ENCODE results near the gene GLI3.

The GLI3 gene

GRCh38 chr7:42099470-42100155 lies 137.4 kb downstream of the GLI3 start:
- Histone ChIP-seq H3K9me3 (ENCODE audit: control insufficient read depth, insufficient read depth, low read depth, low read length) (no peaks in the 10 kb centered on the region), H3K4me1 (ENCODE audit: control insufficient read depth, insufficient read depth, low read length) (peaks cover 16% of the 10 kb centered on the region), H3K27ac (ENCODE audit: extremely low read depth, low read depth, low read length) (no peak overlapping the region), H3K4me3 (ENCODE audit: low read depth, low read length) (no peak overlapping the region), H3K36me3 (ENCODE audit: control insufficient read depth in 2 of 2, insufficient read depth in 1 of 2, low read length in 2 of 2) (peaks cover 0 to 2% of the 10 kb centered on the region in 2 experiments; a peak in 1 of 3 replicates)
- CTCF ChIA-PET: interaction anchor here (0.6 kb wide), 1 partner anchor 123 kb away, joined by 3 read pairs; no protein-coding TSS in a partner anchor
- POLR2A ChIA-PET: no interaction called here
- peak; percentile 95 for TF ChIP-seq ZNF121 (tag by site-specific recombination; IDR thresholded peaks at IDR 0.05)
- TF ChIP-seq KLF1 (tag by site-specific recombination; IDR thresholded peaks at IDR 0.05): no peak

GRCh38 chr7:42099066-42099465 lies 137.9 kb downstream of the GLI3 start:
- CTCF ChIA-PET: interaction anchor here (1.1 kb wide), 1 partner anchor 122 kb away, joined by 5 read pairs; no protein-coding TSS in a partner anchor
- H3K4me3 ChIP-seq (ENCODE audit: low read depth, low read length): no peak overlapping the region
- peaks cover 0 to 2% of the 10 kb centered on the region in 2 experiments; a peak in 1 of 3 replicates for H3K36me3 ChIP-seq (ENCODE audit: control insufficient read depth in 2 of 2, insufficient read depth in 1 of 2, low read length in 2 of 2)
- TF ChIP-seq AEBP2 (tag by site-specific recombination; IDR thresholded peaks at IDR 0.05; ENCODE audit: borderline replicate concordance) (no peak), ZNF426 (tag by site-specific recombination; IDR thresholded peaks at IDR 0.05) (no peak), ZNF174 (tag by site-specific recombination; IDR thresholded peaks at IDR 0.05) (no peak), ZNF184 (tag by site-specific recombination; IDR thresholded peaks at IDR 0.05) (no peak), ZBTB21 (tag by site-specific recombination; IDR thresholded peaks at IDR 0.05) (no peak), ZNF140 (tag by site-specific recombination; IDR thresholded peaks at IDR 0.05) (no peak), ZNF341 (tag by site-specific recombination; IDR thresholded peaks at IDR 0.05; ENCODE audit: low read depth) (no peak), ZNF202 (tag by site-specific recombination; IDR thresholded peaks at IDR 0.05; ENCODE audit: borderline replicate concordance) (no peak), ZXDB (tag by site-specific recombination; IDR thresholded peaks at IDR 0.05) (no peak), ZNF473 (tag by site-specific recombination; IDR thresholded peaks at IDR 0.05) (no peak), ZNF707 (tag by site-specific recombination; IDR thresholded peaks at IDR 0.05) (no peak), ZBTB7A (tag by site-specific recombination; IDR thresholded peaks at IDR 0.05; ENCODE audit: low read depth) (no peak), ZNF214 (tag by site-specific recombination; IDR thresholded peaks at IDR 0.05; ENCODE audit: borderline replicate concordance) (no peak), ZNF132 (tag by site-specific recombination; IDR thresholded peaks at IDR 0.05; ENCODE audit: borderline replicate concordance) (no peak), ZNF391 (tag by site-specific recombination; IDR thresholded peaks at IDR 0.05; ENCODE audit: borderline replicate concordance, low read depth) (no peak), ZNF776 (tag by site-specific recombination; IDR thresholded peaks at IDR 0.05; ENCODE audit: borderline replicate concordance) (no peak)
- no peaks in the 10 kb centered on the region for H3K9me3 ChIP-seq (ENCODE audit: control insufficient read depth, insufficient read depth, low read depth, low read length)
- peaks cover 16% of the 10 kb centered on the region for H3K4me1 ChIP-seq (ENCODE audit: control insufficient read depth, insufficient read depth, low read length)
- no peak overlapping the region for H3K27ac ChIP-seq (ENCODE audit: extremely low read depth, low read depth, low read length)
- POLR2A ChIA-PET: no interaction called here

GRCh38 chr7:42097752-42098151 lies 139.3 kb downstream of the GLI3 start:
- CTCF ChIA-PET: no interaction called here
- Histone ChIP-seq H3K27ac (ENCODE audit: extremely low read depth, low read depth, low read length) (0 out of 2 replicates have a peak overlapping the region, but pooled peaks have one; percentile 16), H3K36me3 (ENCODE audit: control insufficient read depth in 2 of 2, insufficient read depth in 1 of 2, low read length in 2 of 2) (peaks cover 0 to 2% of the 10 kb centered on the region in 2 experiments; a peak in 1 of 3 replicates), H3K4me1 (ENCODE audit: control insufficient read depth, insufficient read depth, low read length) (peaks cover 22% of the 10 kb centered on the region), H3K4me3 (ENCODE audit: low read depth, low read length) (no peak overlapping the region), H3K9me3 (ENCODE audit: control insufficient read depth, insufficient read depth, low read depth, low read length) (no peaks in the 10 kb centered on the region)
- TF ChIP-seq YY2 (tag by site-specific recombination; IDR thresholded peaks at IDR 0.05): no peak
- no peak for TF ChIP-seq ZNF10 (tag by site-specific recombination; IDR thresholded peaks at IDR 0.05)
- TF ChIP-seq ZNF571 (tag by site-specific recombination; IDR thresholded peaks at IDR 0.05): no peak
- TF ChIP-seq MYNN (tag by site-specific recombination; IDR thresholded peaks at IDR 0.05; ENCODE audit: borderline replicate concordance): no peak
- no peak for TF ChIP-seq PBX3 (CRISPR knock-in tag; IDR thresholded peaks at IDR 0.05)
- TF ChIP-seq ZNF623 (tag by site-specific recombination; IDR thresholded peaks at IDR 0.05): no peak
- no peak for TF ChIP-seq ZNF292 (tag by site-specific recombination; IDR thresholded peaks at IDR 0.05; ENCODE audit: borderline replicate concordance, low read depth)
- POLR2A ChIA-PET: no interaction called here
